Germinal center (tissue), 1 donor: Measurements from ENCODE around the gene WWOX.

Experiments used
- DNase-seq: peaks from one replicate; pipeline ENCODE4 v3.0.0; 2012; ENCODE audit warnings: mixed read lengths, low spot score

The WWOX gene

DNA sequence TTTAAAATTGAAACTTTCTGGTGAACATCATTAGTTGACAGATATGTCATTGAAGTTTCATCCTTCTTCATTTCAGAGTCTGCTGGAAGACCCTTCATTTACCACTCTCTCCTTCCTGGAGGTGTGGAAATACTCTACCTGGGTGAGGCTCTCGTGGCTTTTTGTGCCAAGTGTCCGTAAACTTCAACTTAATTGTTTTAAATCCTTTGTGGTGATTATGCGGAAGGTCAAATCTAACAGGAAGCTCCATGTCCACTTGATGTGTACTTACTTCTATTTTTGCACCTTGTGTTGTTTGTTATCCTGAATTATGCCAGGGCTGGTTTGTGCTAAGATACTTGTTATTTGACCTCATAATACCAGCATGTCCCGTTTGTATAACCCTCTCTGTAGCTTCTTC is 129.2 kb downstream of the WWOX start:
- no peak for DNase-seq

DNA sequence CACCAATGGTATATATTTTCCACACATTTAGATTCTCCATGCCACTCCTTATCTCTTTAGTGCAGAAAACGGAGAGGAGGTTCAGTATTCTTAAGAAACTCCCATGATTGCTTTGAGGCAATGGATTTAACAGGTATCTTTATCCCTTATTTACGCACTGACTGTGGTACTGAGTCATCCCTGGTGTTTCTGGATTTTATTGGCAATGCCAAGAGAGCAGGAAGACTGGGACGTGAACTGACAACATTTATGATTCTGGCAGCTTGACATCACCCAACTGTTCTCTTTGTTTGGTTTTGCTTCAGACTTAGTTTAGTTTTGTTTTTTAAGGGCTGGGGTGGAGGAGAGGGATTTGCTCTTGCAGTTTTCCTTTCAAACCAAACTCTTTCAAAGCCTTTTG is 131.4 kb downstream of the WWOX start:
- no peak for DNase-seq

DNA sequence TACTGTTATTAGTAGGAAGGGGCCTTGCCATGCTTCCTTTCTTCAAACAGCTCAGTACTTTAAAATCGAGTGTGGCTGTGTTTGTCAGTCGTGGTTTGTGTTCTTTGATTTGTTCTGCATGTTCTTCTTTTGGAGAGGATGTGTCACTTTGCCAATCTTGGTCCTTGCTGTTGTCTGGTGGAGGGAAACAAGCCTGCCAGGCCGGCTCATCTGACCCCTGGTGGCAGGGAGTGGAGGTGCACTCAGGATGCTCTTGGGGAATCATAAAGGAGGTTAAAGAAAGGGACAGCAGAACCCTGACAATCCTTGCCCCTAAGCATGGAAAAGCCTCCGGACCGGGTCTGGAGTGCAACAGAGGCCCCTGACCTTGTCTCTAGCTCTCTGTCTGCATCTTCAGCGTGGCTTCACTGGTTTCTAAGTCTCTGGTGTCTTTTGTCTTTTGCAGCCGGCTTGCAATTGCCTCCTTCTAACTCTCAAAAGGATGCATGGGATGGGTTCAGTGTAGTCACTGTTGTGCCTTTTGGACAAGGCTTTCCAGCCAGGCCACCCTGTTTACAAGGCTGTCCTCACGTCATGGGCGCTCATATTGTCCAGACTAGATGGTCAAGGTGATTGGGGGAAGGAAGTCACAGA is 135.8 kb downstream of the WWOX start:
- peak; percentile 76 for DNase-seq

DNA sequence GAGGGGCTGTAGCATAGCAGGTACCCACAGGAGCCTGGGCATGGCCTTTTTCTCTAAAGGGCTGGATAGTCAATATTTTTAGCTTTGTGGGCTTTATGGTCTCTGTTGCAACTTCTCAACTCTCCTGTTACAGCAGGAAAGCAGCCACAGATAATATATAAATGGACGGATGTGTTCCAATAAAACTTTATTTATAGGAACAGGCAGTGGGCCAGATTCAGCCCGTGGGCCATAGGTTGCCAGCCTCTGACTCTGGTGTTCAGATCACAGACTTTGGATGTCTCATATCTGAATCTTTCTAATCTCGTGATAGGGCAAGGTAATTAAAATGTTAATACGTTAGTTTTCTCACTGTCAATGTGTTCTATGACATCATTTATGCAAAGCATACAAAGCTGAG is 136.4 kb downstream of the WWOX start:
- DNase-seq = no peak

DNA sequence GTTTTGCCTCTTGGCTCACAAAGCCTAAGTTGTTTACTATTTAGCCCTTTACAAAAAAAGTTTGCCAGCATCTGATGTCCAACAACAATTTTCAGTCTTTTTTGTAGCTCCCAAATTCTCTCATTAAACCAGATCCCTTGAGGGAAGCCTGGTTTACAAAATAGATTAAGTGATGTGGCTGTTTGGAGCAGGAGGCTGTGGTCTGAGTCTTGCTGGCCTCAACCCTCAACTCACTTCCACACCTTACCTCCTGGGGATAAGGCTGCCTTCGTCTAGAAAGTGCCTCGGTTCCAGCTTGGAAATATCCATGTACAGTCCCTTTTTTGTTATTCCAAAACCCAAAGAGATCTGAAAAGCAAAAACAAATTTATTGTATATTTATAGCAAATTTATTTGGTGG is 138.4 kb downstream of the WWOX start:
- no peak for DNase-seq

DNA sequence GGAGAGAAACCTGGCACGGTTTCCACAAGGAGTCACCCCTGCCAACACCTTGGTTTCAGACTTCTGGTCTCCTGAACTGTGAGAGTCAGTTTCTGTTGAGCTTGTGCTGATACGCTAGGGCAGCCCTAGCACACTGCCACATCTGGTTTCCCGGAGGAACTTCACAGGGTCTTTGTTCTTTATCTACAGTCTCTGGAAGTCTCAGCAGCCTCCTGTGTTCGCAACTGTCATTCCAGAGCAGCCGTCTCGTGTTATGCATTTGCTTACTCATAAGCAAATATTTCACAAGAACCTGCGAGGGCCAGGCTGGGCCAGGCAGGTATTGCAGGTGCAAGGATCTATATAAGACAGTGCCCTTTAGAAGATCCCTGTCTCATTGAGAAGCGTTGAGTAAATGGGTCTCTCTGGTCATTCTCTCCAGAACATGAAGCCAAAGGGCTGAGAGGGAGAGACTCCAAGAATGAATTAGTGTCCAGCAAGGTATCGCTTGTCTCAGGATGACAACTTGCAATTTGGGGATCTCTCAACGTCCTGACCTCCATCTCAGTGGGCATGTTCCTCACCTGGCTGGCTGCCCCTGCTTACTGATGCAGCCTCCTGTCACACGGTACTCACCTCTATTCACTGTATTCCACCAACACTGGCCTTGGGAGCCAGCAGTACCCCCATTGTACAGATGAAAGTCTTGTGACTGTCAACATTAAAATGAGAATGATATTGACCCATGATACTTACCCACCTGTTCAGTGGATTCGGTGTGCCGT is 141.2 kb downstream of the WWOX start:
- DNase-seq = no peak

DNA sequence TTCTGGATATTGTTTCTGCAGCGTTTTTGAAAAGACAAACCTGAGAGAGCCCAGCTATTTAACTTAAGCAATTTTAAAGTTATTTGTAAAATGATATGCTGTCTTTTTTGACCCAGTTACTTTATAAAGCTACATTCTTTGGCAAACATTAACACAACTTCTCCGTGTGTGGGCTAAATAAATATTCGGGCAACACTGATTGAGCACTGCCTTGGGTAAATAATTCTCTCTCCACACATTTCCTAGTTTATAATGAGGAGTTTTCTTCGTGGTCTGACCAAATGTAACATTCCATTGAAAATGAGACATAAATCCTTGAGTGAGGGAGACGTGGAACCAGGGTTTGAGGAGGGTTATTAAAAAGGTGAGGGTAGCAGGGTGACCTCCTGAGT is 142.8 kb downstream of the WWOX start:
- no peak for DNase-seq

DNA sequence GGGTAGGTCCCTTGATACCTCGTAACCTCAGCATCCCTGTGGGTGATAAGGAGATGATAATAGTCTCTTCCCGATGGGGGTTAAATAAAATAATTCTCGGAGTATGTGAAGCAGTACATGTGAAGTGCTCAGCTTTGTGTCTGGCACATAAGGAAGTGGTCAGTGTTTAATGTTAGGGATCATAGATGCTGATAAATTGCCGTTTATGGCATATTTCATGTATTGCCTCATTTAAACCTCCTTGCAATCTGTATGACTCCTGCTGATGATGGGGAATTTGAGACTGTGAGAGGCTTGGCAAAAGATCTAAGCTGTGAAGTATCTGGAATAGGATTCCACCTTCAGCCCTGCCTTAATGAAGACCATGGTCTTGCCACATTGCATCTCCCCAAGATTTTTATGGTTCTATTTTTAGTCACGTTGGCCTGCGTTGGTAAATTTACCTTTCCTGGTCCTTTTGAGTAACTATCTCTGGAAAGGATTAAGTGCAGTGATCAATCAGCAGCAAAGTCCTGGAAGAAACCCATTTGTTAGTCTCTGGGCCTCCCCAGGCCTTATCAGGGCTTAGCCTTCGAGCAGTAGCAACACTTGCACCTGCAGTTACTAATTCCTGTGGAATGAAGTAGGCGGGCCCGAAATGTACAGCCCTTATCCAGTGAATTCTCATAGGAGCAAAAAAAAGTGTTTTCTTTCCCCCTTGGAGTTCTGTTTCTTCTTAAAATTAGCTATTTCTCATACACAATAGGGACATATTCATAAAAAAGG is 144.9 kb downstream of the WWOX start:
- DNase-seq = no peak

DNA sequence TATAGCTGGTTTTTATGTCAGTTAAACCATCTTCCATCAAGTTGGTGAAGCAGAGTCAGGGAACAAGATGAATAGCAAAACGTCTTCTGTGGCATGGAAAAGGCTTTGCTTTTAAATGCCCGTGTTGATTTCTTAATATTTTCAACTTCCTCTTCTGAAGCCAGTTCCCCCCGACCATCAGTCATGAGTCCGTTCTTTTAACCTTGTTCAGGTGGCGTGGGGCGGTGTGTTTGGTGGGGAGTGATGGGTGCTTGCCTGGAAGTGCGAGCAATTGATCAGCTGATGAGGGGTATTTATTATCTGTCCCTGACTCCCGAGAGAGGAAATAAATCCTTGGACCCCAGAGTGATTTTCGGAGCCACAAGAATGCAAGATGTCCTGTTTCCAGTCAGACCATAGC is 147.1 kb downstream of the WWOX start:
- no peak for DNase-seq

DNA sequence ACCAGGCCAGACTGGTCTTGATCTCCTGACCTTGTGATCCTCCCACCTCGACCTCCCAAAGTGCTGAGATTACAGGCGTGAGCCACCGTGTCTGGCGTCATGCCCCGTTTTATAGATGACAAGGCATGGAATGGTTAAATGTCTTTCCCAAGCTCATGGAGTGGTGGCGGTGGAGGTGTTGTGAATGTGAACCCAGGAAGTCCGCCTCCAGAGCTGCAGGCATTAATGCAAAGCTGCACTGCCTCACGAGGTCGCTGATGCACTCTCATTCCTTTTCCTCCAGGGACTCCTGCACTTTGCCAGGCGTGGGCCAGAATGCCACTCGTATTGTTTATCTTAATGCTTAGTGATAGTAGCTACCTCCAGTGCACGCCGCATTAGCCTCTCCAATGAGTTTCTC is 149.6 kb downstream of the WWOX start:
- no peak for DNase-seq

DNA sequence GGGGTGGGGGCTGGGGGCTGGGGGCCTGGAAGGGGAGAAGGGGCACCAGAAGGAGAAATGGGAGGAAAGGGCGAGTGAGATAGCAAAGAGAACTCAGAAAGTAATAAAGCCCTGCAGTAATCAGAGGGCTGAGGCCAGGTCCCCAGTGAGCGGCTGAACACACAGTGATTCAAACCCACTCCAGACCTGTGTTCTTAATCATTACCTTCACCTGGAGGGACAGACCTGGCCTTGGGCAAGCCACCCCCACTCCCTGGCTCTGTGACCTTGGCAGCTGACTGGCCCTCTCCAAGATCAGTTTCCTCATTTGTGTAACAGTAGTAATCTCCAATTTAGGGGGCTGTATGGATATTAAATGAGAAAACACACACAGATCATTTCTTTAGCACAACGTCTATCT is 150.4 kb downstream of the WWOX start:
- DNase-seq = no peak

DNA sequence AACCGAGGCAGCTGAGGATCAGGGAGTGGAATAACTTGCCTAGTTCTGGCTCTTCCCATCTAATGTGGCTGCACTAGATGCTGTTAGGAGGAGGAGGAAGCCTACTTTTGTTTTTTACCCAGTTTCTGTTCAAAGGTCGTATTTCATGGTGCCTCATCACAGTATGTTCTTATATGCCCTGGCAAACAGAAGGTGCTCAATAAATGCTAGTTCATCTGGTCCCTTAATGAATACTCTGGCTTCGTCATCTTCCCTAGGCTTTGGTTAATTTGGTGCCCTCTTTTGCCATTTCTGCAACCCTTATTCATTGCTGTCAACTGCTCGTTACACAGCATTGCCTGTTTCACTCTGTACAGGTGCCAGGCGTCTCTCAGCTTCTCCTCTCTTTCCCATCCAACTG is 151.7 kb downstream of the WWOX start:
- no peak for DNase-seq

DNA sequence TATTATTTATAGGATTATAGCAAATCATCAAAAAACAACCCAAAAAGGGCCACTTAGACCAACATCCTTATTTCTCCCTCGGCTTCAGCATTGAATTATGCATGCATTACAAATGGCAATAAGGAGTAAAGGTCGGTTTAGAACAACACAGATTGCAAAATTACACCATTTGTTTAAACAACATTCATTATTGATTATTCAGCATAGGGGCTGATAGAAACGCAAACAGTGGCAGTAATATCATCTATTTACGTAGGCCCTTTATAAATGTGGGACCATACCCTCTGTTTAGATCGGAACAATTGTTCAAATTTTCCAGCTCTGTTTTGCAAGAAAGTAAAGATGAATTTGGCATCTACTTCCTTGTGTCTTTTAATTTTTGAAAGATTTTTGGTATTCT is 153.3 kb downstream of the WWOX start:
- DNase-seq = no peak

DNA sequence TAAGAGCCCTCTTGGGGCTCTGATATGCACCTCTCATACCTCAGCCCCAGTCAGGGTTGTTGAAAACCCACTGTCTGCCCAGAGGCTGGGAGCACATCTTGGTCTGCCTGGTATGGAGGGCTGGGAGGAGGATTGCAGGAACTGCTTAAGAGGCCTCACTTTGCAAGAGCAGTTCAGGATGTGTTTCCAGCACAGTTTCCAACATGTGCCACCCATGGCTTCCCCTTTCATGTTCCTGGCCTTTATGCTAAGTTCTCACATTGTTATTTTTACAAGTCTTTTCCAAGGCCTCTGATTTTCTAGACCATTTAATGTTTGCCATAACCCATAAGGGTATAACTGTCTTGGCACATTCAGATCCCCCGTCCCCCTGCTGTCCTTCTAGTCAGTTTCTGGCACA is 155.4 kb downstream of the WWOX start:
- no peak for DNase-seq

DNA sequence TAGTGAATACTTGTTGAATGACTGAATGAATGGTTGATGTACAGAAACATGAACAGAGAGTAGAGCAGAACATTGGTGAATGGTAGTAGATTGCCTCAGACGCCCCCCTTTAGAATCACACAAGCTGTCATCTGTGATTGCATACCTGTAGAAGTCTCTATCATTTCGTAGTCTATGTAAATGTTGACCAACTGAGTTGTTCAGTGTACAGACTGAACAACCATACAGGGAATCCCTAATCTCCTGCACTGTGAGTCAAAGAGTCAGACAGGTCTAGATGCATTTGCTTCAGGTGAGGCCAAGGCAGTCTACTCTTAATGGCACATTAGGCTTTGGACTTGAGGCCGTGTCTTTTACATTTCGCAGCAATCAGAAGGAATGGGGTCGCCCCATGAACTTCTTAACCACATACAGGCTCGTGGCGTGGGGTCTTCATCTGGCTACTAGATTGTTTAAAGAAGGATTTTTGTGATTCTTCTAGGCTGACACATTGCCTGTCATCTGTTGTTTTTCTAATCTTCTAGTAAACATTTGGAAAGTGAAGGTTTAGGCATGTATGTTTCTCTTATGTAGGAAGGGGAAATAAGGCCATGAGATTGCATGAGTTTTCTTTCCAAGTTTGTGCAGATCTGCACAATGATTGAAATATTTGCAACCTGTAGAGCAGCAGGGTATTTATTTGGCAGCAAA is 157.4 kb downstream of the WWOX start:
- DNase-seq = no peak

DNA sequence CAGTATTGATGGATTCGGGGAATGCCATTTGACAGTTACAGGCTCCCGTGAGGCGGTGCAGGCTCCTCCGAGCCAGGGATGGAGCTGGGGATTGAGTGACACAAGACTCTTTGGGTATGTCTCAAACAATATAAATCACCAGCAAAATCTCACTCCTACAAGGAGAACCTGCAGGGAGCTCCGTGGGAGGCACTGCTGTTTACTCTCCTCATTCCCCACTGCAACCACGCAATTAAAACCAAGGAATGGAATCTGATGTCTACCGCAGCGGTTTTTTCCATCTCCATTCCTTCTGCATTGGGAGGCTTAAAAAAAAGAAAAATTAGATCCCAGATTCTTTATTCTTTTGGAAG is 157.9 kb downstream of the WWOX start:
- no peak for DNase-seq

DNA sequence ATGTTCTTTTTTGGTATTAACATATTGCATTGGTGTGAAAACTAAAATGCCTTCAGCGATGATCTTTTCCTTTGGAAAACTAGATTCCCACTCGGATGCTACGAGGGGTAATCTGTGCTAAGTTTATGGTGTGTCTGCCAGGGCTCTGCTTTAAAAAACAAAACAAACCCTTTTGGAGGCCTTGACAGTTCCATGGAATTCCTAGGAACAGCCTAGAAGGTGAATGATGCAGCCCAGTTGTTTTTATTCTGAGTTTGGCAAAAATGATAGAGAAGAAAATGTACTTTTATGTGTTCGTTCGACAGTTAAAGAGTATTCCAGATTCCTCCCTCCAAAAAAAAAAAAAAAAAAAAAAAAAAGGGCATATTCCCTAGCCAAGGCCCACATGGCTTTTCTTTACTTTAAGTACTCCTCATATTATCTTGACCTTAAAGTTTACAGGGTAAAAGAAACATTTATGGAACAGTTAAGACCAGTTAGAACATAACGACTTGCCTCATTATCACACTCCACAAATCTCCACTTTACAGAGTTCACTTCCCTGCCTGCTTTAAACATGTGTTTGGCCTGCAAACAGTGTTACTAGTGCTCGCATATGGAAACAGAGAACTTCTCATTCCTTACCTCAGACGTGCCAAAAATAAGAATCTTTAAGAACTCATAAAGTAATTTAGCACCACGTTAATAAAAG is 159.1 kb downstream of the WWOX start:
- DNase-seq = no peak

DNA sequence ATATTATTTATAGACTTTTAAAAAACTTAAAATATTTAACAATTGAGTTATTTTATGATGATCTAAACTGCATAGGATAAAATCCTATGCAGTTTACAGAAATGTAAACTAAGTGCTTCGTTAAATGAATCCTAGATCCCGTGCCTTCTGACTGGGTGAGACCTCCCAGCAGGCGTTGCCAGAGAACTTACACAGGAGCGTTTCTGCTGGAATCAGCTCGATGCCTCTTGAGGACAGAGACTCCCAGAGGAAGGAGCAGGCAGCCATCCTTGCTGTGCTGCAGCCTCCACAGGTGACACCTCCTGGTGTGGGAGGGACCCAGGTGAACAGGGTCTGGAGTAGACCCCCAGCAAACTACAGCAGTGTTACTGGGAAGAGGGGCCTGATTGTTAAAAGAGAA is 160.4 kb downstream of the WWOX start:
- no peak for DNase-seq

DNA sequence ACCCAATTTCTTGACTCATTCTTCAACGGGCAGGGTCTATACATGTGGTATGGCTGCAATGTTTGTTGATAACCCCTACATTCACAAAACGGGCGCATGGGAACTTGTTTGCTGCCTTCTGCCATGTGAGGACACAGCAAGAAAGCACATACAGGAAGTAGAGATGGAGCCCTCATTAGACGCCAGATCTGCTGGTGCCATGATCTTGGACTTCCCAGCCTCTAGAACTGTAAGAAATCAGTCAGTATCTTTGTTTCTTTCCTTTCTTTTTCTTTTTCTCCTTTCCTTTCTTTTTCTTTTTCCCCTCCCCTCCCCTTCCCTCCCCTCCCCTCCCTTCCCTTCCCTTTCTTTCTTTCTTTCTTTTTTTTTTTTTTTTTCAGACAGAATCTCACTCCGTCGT is 165.2 kb downstream of the WWOX start:
- DNase-seq = no peak

DNA sequence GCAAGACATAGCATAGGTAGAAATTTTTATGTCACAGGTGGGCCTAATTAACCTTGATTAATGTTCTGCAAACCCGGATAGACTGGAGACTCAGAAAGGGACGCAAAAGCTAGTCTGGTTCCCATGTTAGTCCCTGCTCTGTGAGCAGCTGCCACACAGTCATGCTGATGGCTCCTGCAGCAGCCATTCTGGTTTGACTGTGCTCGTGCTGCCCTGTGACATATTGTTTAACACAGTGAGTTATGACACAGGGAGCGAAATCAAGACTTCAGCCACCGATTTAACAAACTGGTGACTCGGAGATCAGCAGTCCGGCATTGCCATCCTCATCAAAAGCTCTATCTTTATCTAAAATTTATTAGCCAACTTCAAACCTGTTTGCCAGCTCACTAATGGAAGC is 169.8 kb downstream of the WWOX start:
- DNase-seq = no peak

DNA sequence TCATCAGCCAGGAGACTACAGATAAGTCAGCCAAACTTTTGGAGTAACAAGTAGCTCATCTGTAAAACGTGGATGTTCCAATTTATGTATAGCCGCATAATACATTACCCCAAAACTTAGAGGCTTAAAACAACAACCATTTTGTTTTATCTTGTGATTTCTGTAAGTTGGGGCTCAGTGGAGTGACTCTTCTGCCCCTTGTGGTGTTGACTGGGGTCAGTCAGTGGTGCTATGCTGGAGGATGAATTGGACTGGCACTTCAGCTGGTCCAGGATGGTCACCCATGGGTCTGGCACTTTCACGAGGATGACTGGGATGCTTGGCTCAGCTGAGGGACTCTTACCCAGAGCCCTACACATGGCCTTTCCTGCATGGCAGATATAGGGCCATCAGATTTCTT is 172.5 kb downstream of the WWOX start:
- DNase-seq = no peak

DNA sequence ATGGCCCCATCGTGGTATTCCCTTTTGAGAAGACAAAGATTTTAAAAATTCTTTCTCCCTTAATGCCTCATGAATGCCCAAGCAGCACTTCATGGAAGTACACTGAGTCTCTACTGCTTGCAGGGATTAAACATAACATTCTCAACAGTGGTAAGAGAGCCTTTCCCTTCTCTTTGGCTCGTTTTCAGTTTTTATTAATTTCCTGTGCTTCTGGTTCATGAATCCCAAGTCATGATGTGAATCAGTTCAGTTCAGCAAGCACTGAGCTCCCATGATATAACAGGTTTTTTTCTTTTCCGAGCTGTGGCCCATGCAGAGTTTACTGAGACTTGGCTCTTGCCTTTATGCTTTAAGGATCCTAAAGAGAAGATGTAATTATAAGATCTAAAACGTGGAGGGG is 175.3 kb downstream of the WWOX start:
- DNase-seq = no peak
